Lower leg skin (tissue), 3 donors: ENCODE data around the gene MTRR.

Experiments
- POLR2A ChIP-seq, 2 donors: fragments of 450-650 bp; IDR thresholded peaks; one replicate each; pipeline ENCODE4 v1.6.1; 2016 to 2017; ENCODE audit warnings: antibody characterized with exemption in 2 of 2, mild to moderate bottlenecking in 1 of 2, moderate library complexity in 1 of 2
- TF ChIP-seq, protein P1 (sequence below), 3 donors: fragments of 450-650 bp; IDR thresholded peaks; one replicate each; pipeline ENCODE4 v1.5.1; 2016; ENCODE audit warnings: antibody characterized with exemption in 3 of 3, mild to moderate bottlenecking in 3 of 3, moderate library complexity in 2 of 3

GRCh38 chr5:7910738-7911428, 41.9 kb downstream of the MTRR start:
- TF ChIP-seq, protein P1, sequence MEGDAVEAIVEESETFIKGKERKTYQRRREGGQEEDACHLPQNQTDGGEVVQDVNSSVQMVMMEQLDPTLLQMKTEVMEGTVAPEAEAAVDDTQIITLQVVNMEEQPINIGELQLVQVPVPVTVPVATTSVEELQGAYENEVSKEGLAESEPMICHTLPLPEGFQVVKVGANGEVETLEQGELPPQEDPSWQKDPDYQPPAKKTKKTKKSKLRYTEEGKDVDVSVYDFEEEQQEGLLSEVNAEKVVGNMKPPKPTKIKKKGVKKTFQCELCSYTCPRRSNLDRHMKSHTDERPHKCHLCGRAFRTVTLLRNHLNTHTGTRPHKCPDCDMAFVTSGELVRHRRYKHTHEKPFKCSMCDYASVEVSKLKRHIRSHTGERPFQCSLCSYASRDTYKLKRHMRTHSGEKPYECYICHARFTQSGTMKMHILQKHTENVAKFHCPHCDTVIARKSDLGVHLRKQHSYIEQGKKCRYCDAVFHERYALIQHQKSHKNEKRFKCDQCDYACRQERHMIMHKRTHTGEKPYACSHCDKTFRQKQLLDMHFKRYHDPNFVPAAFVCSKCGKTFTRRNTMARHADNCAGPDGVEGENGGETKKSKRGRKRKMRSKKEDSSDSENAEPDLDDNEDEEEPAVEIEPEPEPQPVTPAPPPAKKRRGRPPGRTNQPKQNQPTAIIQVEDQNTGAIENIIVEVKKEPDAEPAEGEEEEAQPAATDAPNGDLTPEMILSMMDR (IDR thresholded peaks at IDR 0.05), result no peak
- TF ChIP-seq POLR2A (IDR thresholded peaks at IDR 0.05), result no peak
